Neural crest cell (in vitro differentiated cells): ENCODE results near the gene ST6GAL1. TPM values are rescaled to one million over a fixed set of nuclear protein-coding genes. Genes with fewer than 3 reads are reported as not detected.

Experiments used
- DNase-seq: peaks from one replicate; pipeline ENCODE4 v3.0.0; 2021; ENCODE audit warnings: low read depth, mixed read lengths, low spot score
- H3K27ac Mint-ChIP-seq: one replicate; pipeline ENCODE4 v1.8.0; 2021; ENCODE audit warnings: mild to moderate bottlenecking, mixed read lengths; ENCODE audit not compliant: unreplicated experiment
- H3K27me3 Mint-ChIP-seq: 2 replicates; pipeline ENCODE4 v1.8.0; 2021; ENCODE audit warnings: low read depth, mild to moderate bottlenecking, mixed read lengths
- H3K36me3 Mint-ChIP-seq: 2 replicates; pipeline ENCODE4 v1.8.0; 2021; ENCODE audit warnings: low read depth, mild to moderate bottlenecking, mixed read lengths
- H3K4me1 Mint-ChIP-seq: 2 replicates; pipeline ENCODE4 v1.8.0; 2021; ENCODE audit warnings: mixed read lengths
- H3K4me3 Mint-ChIP-seq: one replicate; pipeline ENCODE4 v1.8.0; 2021; ENCODE audit warnings: mild to moderate bottlenecking, mixed read lengths
- H3K9me3 Mint-ChIP-seq: 2 replicates; pipeline ENCODE4 v1.8.0; 2021; ENCODE audit warnings: mixed read lengths
- total RNA-seq: library from RNA; stranded (reverse); gene quantifications from 2 replicates; pipeline ENCODE4 v1.2.1, GENCODE V29; 2021
- TF ChIP-seq, protein P1 (sequence below): fragments of 200-600 bp; sonication (generic); conservative IDR thresholded peaks from 2 replicates; pipeline ENCODE4 v1.5.0; 2021; ENCODE audit warnings: antibody characterized with exemption, mild to moderate bottlenecking

ST6GAL1 gene
- total RNA-seq, 1 donor from 2014 or later: 32.6 TPM

DNA sequence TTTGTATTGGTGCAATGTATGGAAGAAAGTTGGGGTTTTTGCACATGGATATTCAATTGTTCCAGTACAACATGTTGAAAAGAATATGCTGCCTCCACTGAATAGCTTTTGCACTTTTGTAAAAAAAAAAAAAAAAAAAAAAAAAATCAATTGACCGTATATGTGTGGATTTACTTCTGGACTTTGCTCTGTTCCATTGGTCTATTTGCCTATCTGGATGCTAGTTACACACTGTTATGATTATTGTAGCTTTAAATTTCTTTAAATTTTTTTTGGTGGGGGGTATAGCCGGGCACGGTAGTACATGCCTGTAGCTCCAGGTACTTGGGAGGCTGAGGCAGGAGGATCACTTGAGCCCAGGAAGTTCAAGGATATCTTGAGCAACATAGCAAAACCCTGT is 156.5 kb downstream of the ST6GAL1 start:
- peaks cover 39% of the 10 kb centered on the region for H3K36me3 Mint-ChIP-seq
- peaks cover 22% of the 10 kb centered on the region for H3K9me3 Mint-ChIP-seq
- no peak overlapping the region for H3K27ac Mint-ChIP-seq
- H3K27me3 Mint-ChIP-seq: no peaks in the 10 kb centered on the region
- TF ChIP-seq, protein P1, sequence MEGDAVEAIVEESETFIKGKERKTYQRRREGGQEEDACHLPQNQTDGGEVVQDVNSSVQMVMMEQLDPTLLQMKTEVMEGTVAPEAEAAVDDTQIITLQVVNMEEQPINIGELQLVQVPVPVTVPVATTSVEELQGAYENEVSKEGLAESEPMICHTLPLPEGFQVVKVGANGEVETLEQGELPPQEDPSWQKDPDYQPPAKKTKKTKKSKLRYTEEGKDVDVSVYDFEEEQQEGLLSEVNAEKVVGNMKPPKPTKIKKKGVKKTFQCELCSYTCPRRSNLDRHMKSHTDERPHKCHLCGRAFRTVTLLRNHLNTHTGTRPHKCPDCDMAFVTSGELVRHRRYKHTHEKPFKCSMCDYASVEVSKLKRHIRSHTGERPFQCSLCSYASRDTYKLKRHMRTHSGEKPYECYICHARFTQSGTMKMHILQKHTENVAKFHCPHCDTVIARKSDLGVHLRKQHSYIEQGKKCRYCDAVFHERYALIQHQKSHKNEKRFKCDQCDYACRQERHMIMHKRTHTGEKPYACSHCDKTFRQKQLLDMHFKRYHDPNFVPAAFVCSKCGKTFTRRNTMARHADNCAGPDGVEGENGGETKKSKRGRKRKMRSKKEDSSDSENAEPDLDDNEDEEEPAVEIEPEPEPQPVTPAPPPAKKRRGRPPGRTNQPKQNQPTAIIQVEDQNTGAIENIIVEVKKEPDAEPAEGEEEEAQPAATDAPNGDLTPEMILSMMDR: no peak
- no peaks in the 10 kb centered on the region for H3K4me1 Mint-ChIP-seq
- H3K4me3 Mint-ChIP-seq: no peak overlapping the region
- DNase-seq: no peak

DNA sequence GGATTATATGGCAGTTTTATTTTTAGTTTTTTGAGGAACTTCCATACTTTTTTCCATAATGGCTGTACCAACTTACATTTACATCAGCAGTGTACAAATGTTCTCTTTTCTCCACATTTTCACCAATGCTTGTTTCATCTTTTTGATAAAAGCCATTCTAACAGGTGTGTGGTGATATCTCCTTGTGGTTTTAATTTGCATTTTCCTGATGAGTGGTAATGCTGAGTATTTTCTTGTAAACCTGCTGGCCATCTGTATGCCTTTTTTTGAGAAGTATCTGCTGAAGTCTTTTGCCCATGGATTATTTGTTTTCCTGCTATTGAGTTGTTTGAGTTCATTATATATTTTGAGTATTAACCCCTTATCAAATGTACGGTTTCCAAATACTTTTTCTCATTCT is 158.4 kb downstream of the ST6GAL1 start:
- H3K4me3 Mint-ChIP-seq: no peak overlapping the region
- H3K9me3 Mint-ChIP-seq: peaks cover 22% of the 10 kb centered on the region
- peaks cover 43% of the 10 kb centered on the region for H3K36me3 Mint-ChIP-seq
- DNase-seq: no peak
- H3K27me3 Mint-ChIP-seq: no peaks in the 10 kb centered on the region
- H3K27ac Mint-ChIP-seq: no peak overlapping the region
- TF ChIP-seq, protein P1: no peak
- no peaks in the 10 kb centered on the region for H3K4me1 Mint-ChIP-seq

DNA sequence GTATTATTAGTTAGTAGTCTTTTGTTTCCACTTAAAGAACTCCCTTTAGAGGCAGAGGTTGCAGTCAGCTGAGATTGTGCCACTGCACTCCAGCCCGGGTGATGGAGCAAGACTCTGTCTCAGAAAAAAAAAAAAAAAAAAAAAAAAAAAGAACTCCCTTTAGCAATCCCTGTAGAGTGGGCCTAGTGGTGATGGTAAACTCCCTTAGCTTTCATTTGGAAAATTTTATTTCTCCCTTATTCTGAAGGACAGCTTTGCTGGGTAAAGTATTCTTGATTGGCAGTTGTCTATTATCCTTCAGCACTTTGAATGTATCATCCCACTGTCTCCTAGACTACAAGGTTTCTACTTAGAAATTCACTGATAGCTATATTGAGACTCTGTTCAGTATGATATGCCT is 163.0 kb downstream of the ST6GAL1 start:
- no peak for DNase-seq
- H3K4me1 Mint-ChIP-seq: no peaks in the 10 kb centered on the region
- H3K36me3 Mint-ChIP-seq: peaks cover 51% of the 10 kb centered on the region
- no peaks in the 10 kb centered on the region for H3K27me3 Mint-ChIP-seq
- H3K4me3 Mint-ChIP-seq: no peak overlapping the region
- no peak overlapping the region for H3K27ac Mint-ChIP-seq
- TF ChIP-seq, protein P1: no peak
- H3K9me3 Mint-ChIP-seq: peaks cover 30% of the 10 kb centered on the region

DNA sequence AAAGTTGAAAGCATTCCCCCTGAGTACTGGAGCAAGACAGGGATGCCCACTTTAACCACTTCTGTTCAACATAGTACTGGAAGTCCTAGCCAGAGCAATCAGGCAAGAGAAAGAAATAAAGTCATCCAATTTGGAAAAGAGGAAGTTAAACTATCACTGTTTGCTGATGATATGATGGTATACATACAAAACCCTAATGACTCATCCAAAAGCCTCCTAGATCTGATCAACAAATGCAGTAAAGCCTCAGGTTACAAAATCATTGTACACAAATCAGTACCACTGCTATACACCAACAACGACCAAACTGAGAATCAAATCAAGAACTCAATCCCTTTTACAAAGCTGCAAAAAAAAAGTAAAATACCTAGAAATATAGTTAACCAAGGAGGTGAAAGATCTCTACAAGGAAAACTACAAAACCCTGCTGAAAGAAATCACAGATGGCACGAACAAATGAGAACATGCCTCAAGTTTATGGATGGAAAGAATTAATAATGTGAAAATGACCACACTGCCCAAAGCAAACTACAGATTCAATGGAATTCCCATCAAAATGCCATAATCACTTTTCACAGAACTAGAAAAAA is 168.7 kb downstream of the ST6GAL1 start:
- DNase-seq: no peak
- H3K4me1 Mint-ChIP-seq: no peaks in the 10 kb centered on the region
- H3K9me3 Mint-ChIP-seq: peaks cover 33% of the 10 kb centered on the region
- TF ChIP-seq, protein P1: no peak
- H3K27me3 Mint-ChIP-seq: no peaks in the 10 kb centered on the region
- H3K4me3 Mint-ChIP-seq: no peak overlapping the region
- no peak overlapping the region for H3K27ac Mint-ChIP-seq
- peaks cover 42% of the 10 kb centered on the region for H3K36me3 Mint-ChIP-seq

DNA sequence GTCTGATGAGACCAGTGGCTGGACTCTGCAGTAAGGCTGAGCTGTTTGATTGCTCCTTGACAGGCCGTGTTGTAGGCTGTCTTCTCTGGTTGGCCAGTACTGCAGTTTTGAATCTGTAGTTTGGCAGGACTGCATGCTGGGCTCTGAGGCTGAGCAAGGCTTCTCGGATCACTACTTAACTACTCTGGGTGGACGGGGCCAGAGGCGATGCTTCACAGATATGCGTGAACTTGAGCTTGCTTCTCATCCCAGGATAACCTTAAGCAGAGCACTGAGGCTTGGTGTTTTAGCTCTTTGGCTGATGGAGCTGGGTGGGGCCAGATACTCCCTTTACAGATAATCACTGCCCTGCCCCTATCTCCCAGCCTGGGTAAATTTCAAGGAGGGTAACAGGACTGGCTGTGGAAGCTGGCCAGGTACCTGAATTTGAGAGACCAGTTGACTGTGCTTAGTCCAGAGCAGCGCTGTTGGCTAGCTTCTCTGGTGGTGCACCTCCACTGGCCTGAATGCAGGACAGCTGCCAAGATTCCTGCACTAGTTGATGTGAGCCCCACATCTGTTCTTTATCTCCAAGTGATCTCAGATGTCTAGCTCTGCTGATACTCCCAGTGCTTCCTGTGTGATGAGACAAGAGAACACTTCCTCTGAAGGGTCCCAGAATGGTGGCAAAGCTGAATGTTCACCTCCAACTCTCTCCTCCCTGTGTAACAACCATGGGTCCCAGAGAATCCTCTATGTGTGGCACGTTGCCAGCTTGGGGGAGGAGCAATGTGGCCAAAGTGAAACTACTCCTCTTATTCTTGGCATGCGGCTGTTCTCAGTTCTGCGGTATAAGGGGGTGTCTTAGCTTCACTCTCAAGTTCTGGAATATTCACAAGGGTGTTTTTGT is 171.1 kb downstream of the ST6GAL1 start:
- DNase-seq: no peak
- H3K27ac Mint-ChIP-seq: peak overlapping the region; percentile 22
- peaks cover 30% of the 10 kb centered on the region for H3K36me3 Mint-ChIP-seq

More for the DNA sequence above, 171.1 kb downstream of the ST6GAL1 start:
- TF ChIP-seq, protein P1: no peak
- H3K4me1 Mint-ChIP-seq: no peaks in the 10 kb centered on the region
- H3K27me3 Mint-ChIP-seq: no peaks in the 10 kb centered on the region
- peaks cover 25% of the 10 kb centered on the region for H3K9me3 Mint-ChIP-seq
- H3K4me3 Mint-ChIP-seq: no peak overlapping the region
